ENCODE results near the gene STIL.
"Not testable (repeated sequence)": the region's sequence is repeated elsewhere in the genome, so short reads cannot be mapped to it uniquely, and the experiment has no call there.

Gene STIL

DNA sequence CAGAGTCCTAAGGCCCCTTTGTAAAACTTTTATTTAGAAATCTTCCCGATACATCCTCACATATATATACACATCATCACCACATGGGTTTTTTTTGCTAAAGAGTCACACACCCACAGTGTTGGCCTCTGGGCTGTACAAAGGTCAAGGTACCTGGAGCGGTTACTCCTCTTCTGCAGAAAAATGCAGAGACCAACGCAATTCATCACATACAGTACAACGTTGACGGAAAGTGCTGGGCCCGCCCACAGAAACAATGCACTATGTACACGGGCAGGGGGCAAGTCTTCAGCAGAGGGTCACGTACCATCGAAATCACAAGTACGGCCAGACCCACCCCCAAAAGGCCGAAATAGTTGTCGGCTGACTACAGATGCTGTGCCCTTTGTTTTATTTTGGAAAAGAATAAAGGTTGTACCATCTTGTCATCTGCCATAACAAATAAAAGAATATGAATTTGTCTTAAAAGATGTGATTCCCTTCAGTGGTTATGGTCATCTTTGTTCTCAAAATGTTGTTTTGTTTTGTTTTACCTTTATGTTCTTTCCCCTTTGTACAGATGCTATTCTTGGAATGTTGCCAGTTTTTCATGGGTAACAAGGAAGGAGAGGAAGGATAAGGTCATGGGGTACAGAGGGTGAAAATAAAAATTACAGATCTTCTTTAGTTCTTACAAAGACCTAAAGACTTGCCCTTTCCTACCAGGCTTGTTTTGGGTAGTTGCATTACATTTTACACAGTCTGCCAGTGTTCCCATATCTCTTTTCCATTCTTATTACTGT is 97.5 kb downstream of the STIL start:
- DNase-seq: no peak

DNA sequence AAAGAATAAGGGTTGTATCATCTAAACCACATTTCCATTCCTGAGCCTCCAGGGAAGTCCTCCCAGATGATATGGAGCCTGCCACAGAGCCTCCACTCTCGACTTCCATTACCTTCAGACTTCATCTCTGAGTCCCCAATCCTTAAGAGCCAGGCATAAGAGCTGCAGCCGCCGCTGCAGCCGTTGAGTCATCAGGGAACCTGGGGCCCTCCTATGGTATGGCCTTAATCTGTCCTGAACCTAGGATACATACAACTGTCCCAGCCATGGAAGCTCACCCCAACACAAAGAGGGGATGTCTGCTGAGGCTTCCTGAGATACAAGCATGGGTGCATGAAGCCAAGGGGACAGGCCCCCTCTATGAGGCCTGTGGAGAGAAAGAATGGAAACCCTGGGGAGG is 98.2 kb downstream of the STIL start:
- DNase-seq: no peak

DNA sequence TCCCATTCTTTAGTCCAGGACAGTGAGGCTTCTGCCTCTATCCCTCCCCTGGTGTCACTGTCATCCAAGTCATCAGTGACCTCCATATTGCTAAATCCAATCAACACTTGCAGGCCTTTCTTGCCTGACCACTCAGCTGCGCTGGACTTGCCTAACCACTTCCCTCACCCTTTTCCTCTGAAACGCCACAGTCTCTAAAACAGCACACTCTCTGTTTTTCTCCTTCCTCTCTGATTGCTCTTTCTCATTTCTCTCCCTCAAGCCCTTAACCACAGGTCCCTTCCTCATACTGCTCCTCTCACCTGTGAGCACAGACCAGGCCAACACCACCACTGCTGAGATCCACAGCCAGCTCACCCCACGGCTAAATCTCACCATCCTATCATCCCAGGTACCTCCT is 99.4 kb downstream of the STIL start:
- no peak for DNase-seq

DNA sequence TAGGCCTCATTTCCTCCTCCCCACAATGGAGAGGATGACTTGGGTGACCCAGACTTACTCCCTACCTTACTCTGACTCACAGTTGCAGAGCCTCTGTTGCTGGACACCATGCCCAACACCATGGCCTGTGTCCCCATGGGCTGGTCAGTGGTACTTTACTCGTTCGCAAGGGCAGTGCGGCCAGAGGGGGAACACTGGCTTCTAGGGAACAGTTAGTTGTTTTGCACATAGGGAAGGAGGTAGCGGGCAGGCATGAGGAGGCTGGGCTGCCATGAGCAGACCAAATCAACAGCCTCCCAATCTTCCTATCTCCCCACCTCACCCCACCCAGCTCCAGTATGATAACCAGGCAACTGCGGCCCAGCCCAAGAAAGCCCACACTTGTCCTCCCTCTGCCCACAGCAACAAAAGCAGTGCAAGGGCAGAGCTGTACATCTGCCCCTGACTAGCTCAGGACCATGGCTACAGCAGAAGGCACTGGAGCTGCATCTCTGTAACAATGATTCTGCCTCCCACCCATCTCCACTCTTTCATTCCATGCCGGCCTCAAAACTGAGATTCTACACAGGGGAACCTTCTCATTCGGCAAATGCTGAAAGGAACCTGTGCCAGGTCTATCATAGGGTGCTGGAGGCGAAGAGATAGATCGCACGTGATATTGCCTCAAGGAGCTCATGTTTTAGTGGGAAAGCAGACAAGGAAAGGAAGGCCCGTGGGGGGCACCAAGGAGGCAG is 100.5 kb downstream of the STIL start:
- no peak for DNase-seq

DNA sequence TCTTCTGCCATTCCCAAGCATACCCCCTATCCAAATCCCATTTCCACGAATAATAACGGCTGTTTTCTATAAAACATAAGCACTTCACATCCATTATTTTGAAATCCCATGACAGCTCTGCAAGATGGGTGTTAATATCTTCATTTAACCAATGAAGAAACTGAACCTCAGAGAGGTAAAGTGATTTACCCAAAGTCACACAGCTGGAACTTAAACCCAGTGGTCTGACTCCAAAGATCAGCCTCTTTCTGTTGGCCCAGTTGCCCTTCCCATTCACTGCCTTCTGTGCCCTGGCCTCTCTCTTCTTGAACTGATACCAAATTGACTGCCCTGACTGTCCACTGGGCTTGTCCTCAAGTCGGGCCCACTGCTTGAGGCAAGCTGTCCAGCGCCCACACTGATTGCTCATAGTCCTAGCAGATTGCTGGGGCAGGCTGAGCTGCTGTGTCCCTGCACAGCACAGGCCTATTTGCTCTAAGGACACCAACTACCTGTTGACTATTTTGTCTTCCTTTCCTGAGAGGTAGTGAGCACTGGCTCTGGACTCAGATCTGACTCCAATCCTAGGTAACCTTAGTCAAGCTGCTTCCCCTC is 101.2 kb downstream of the STIL start:
- no peak for DNase-seq

DNA sequence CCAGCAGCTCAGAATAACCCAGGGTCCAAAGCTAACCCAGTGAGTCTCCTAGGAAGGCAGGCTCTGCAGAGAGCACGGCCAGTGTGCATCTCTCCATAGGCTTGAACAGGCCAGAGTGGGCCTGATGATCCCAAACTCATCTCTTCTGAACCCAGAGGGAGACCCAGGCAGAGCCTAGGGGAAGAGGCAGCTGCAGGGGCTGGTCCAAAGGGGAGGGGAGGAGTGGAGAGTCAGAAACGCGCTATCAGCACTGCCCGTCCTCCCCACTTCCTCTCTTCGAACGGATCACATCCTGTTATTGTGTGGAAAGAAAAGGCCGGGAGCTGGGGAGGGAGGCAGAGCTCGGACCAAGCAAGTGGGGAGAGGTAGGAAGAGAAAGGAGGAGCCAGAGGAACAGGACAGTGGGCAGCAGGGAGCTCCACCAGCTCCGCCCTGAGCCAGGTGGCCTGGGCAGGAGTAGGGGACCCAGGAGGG is 102.1 kb downstream of the STIL start:
- DNase-seq: no peak

DNA sequence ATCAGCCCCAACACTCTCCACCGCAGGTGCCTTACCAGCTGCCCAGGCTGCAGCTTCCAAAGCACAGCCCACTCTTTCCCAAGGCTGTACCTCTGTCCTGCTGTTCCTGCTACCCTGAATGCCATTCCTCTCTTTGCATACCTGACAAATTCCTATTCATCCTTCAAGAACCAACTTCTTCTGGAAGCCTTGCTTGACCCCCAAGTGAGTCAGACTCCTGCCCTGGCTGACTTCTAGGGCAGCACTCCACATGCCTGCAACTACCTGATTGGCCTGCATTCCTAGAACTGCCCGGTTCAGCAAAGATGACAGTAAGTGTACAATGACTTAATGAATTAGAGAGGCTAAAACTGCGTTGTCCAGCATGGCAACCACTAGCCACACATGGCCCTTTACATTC is 103.3 kb downstream of the STIL start:
- DNase-seq: no peak

DNA sequence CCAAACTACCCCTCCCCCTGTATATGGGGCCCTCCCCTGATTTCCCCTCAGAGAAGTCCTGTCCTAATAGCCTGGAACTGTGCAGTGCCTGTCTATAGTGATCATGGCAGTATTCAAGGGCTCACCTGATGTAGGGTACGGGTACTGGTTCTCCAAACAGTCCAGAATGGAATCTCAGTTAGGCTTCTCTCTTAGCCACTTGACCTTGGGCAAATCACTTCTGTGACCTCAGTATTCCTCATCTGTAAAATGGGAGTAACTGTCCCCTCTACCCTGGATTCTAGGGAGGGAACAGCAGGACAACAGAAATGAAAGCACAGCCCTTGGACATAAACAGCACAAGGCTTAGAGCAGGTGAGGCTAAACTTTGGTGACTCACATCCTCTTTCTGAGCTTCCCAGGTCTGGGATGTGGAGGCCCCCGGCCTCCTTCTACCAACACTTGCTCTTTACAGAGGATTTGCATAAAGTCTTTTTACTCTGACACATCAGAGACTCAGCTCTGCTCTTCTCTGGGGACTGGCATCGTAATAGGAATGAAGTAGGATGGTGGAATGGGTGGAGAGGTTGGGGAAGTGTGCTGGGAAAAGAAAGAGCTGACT is 104.1 kb downstream of the STIL start:
- no peak for DNase-seq

DNA sequence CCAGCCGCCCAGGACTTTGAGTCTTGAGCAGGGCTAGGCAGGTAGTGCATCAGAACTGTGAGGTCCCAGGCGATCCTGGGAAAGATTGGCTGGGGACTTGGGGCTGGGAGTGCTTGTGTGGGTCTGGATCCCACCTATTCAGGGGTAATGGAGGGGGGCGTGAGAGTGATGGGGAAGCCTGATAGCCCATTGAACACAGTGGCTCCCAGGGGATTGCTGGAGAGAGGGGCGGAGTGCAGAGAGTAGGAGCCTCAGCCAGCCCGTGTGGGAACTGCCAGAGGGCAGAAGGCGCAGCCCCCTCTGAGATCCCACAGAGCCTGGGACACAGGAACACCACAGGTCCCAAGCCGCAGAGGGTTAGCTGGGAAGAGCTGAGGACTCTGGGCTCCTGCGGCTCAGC is 104.9 kb downstream of the STIL start:
- DNase-seq: no peak

DNA sequence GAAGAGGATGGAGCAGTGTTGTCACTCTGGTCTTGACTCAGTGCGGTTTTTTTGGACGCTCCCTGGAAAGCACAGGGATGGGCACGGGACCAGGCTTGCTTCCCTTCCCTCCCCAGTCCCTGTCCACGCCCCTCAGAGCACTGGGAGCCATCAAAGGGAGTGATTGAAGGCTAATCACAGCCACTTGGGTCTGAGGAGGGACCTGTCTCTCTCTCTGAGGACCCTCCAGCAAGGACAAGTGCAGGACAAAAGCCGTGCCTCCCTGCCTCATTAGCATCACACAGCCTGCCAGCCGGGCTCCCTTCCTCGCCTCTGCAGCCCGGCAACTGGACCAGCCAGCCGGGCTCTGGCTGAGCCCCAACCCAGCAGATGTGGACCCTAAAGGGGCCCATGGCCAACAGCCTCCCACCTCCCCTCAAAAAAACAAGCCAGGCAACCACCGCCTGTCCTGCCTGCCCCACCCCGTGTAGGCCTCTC is 105.5 kb downstream of the STIL start:
- DNase-seq: no peak

DNA sequence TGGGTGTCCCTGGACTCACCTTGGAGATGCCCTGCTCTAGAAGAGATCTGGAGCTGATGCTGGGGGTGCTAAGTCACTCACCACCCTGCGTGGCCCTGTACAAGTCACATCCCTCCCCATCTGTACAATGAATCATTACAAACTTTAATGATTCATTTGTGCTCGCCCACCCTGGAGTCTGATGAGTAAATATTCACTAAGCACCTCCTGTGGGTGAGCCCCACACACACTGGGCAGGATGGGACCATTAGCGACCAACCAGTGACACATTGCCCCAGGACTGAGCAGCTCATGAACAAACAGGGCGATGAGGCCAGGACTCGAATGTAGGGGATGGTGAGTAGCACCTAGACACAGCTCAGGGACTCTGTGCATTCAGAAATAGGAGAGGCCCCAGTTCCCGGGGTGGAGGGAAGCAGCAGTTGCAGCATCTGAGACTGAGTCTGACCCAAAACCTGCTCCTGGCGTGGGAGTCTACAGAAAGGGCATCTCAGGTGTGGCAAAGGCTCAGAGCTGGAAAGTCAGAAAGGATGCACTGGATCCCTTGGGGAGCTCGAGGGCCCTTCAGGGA is 106.1 kb downstream of the STIL start:
- no peak for DNase-seq

DNA sequence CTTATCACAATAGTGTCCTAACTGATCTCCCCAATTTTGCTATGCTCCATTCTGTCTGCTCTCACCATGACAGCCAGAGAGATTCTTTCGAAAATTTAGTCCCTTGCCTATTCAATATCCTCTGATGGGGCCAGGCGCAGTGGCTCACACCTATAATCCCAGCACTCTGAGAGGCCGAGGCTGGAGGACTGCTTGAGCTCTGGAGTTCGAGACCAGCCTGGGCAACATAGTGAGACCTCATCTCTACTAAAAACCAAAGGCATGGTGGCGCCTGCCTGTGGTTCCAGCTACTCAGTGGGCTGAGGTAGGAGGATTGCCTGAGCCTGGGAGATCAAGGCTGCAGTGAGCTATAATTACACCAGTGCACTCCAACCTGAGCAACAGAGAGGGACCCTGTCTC is 108.0 kb downstream of the STIL start:
- no peak for DNase-seq

DNA sequence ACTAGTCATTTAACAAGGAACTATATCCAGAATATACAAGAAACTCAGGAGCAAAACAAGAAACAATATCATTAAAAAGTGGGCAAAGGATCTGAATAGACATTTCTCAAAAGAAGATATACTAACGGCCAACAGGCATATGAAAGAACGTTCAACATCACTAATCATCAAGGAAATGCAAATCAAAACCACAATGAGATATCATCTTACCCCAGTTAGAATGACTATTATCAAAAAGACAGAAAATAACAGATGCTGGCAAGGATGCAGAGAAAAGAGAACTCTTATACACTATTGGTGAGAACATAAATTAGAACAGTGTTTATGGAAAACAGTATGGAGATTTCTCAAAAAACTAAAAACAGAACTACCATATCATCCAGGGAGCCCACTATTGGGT is 110.4 kb downstream of the STIL start:
- not testable (repeated sequence) for DNase-seq

DNA sequence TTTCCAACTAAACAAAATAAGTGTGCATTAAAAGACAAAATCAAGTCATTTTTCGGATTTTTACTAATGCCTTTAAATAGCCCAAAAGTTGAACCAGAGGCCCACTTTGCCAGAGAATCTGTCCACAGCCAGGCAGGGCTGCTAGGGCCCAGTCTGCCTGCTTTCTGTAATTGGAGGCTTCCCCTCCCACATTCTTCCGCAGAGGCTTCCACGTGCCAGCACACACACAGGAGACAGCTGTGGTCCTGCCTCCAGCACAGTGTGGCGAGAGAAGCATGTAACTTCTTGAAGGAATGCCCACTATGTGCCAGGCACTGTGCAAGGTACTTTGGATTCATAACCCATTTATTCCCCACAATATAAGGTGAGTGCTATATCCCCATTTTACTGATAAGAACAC is 112.8 kb downstream of the STIL start:
- no peak for DNase-seq
